GM12878 (cell line): ENCODE measurements around the gene STYXL2. TPM values are rescaled to one million over a fixed set of nuclear protein-coding genes. Genes with fewer than 3 reads are reported as not detected.

Experiments
- ATAC-seq: fragments of 200-7000 bp; cut with Tn5 transposase; 3 replicates; pipeline ENCODE4 v1.9.1; 2020; ENCODE audit warnings: mild to moderate bottlenecking, moderate library complexity
- BruUV-seq: library from RNA; stranded (reverse); fragments of 400-500 nt; replicated peaks from 2 replicates; lab custom pipeline; 2021; lab: Mats Ljungman, UMichigan
- CTCF ChIA-PET: fragments of 300-600 bp; sonication (Branson Sonifier 250); formaldehyde crosslinking; extraction: SDS; loops from one replicate; lab custom pipeline; 2021; ENCODE audit warnings: inconsistent platforms; lab: Yijun Ruan, JAX
- POLR2A ChIA-PET: fragments of 350-600 bp; formaldehyde crosslinking; extraction: SDS; loops from one replicate; lab custom pipeline; 2021; ENCODE audit warnings: inconsistent platforms; lab: Charles Lee
- RAD21 ChIA-PET: fragments of 300-600 bp; sonication (Branson Sonifier 250); formaldehyde crosslinking; loops from one replicate; lab custom pipeline; 2023; ENCODE audit warnings: antibody characterized with exemption; ENCODE audit not compliant: unreplicated experiment; lab: Charles Lee
- SMC1A ChIA-PET: fragments of 300-600 bp; sonication (Branson Sonifier 250); formaldehyde crosslinking; loops from one replicate; lab custom pipeline; 2023; ENCODE audit not compliant: unreplicated experiment, uncharacterized antibody; lab: Charles Lee
- DNase-seq: peaks from one replicate; pipeline ENCODE4 v3.0.0-alpha.2; 2011; ENCODE audit warnings: low read depth, low spot score
- FAIRE-seq: peaks from 3 replicates; lab custom pipeline; 2011; peaks lifted over from hg19 to GRCh38; lab: Jason Lieb, UNC
- H2AFZ ChIP-seq: 2 replicates; pipeline ENCODE4 v1.6.0; 2011; ENCODE audit warnings: low read depth, low read length, control low read depth; ENCODE audit not compliant: control insufficient read depth
- H3K27ac ChIP-seq: 2 replicates; pipeline ENCODE4 v1.5.1; 2011; ENCODE audit warnings: control low read depth; ENCODE audit not compliant: control insufficient read depth, insufficient read depth
- H3K27me3 ChIP-seq, 2 experiments: replicated peaks in 1 of 2; 2 replicates each; pipeline versions ENCODE4 v1.6.0 to v1.6.1; 2011; ENCODE audit warnings: low read length in 1 of 2; ENCODE audit not compliant: control insufficient read depth in 2 of 2, insufficient read depth in 2 of 2
- H3K36me3 ChIP-seq, 2 experiments: 2 replicates each; pipeline ENCODE4 v1.5.1; 2011; ENCODE audit warnings: low read length in 1 of 2; ENCODE audit not compliant: control insufficient read depth in 2 of 2, insufficient read depth in 2 of 2
- H3K4me1 ChIP-seq: 2 replicates; pipeline ENCODE4 v1.6.1; 2011; ENCODE audit warnings: mild to moderate bottlenecking, low read length, moderate library complexity, mixed read lengths; ENCODE audit not compliant: control insufficient read depth, insufficient read depth
- H3K4me2 ChIP-seq: 2 replicates; pipeline ENCODE4 v1.6.0; 2011; ENCODE audit warnings: control low read depth; ENCODE audit not compliant: control insufficient read depth, insufficient read depth
- H3K4me3 ChIP-seq: fragments of 200-600 bp; sonication (generic); 2 replicates; pipeline ENCODE4 v1.5.1; 2016
- H3K79me2 ChIP-seq: 2 replicates; pipeline ENCODE4 v1.6.0; 2011; ENCODE audit warnings: low read length; ENCODE audit not compliant: control insufficient read depth, insufficient read depth
- H3K9ac ChIP-seq: 2 replicates; pipeline ENCODE4 v1.8.0; 2011; ENCODE audit warnings: low read length, control low read depth, mixed read lengths; ENCODE audit not compliant: control insufficient read depth, insufficient read depth
- H3K9me3 ChIP-seq: replicated peaks from 3 replicates; pipeline ENCODE4 v1.5.1; 2011; ENCODE audit warnings: mild to moderate bottlenecking, low read length; ENCODE audit not compliant: control insufficient read depth, insufficient read depth
- H4K20me1 ChIP-seq: 2 replicates; pipeline ENCODE4 v1.6.0; 2011; ENCODE audit not compliant: control insufficient read depth, insufficient read depth
- FOS ChIP-seq: IDR thresholded peaks from 3 replicates; pipeline ENCODE4 v1.6.1; 2011; ENCODE audit warnings: borderline replicate concordance; ENCODE audit not compliant: insufficient read length; ENCODE audit errors: extremely low read depth
- MEF2B ChIP-seq: fragments of 450-650 bp; IDR thresholded peaks from 2 replicates; pipeline ENCODE4 v1.6.1; 2018; ENCODE audit warnings: mild to moderate bottlenecking, moderate library complexity; ENCODE audit not compliant: partially characterized antibody, poor library complexity, severe bottlenecking
- NBN ChIP-seq: fragments of 450-650 bp; IDR thresholded peaks from 2 replicates; pipeline ENCODE4 v1.6.1; 2016
- NFXL1 ChIP-seq: fragments of 450-650 bp; IDR thresholded peaks from 2 replicates; pipeline ENCODE4 v1.6.1; 2017; ENCODE audit warnings: antibody characterized with exemption, mild to moderate bottlenecking, borderline replicate concordance
- NFYA ChIP-seq: IDR thresholded peaks from 2 replicates; pipeline ENCODE4 v1.6.1; 2011; ENCODE audit warnings: low read depth, mild to moderate bottlenecking, low read length, improper control_type of control experiment, borderline replicate concordance
- NR2C2 ChIP-seq: IDR thresholded peaks from 2 replicates; pipeline ENCODE4 v1.6.1; 2011; ENCODE audit warnings: borderline replicate concordance, low read depth; ENCODE audit not compliant: control insufficient read depth, insufficient read length
- PAX5 ChIP-seq: IDR thresholded peaks from 2 replicates; pipeline ENCODE4 v1.6.1; 2011; ENCODE audit warnings: low read depth, low read length, borderline replicate concordance
- PML ChIP-seq: IDR thresholded peaks from 2 replicates; pipeline ENCODE4 v1.6.1; 2012; ENCODE audit warnings: low read length, inconsistent platforms
- POLR2AphosphoS5 ChIP-seq: IDR thresholded peaks from 2 replicates; pipeline ENCODE4 v1.6.1; 2011; ENCODE audit warnings: mild to moderate bottlenecking, low read length, inconsistent platforms
- WRNIP1 ChIP-seq: IDR thresholded peaks from 2 replicates; pipeline ENCODE4 v1.6.1; 2011; ENCODE audit warnings: low read depth, low read length, improper control_type of control experiment, borderline replicate concordance
- ZNF274 ChIP-seq: IDR thresholded peaks from one replicate; pipeline ENCODE4 v1.8.0; 2011; ENCODE audit not compliant: insufficient read length, insufficient read depth
- ZNF622 ChIP-seq: fragments of 450-650 bp; IDR thresholded peaks from 2 replicates; pipeline ENCODE4 v1.6.1; 2017; ENCODE audit warnings: mild to moderate bottlenecking, inconsistent platforms
- WGBS: methylation state at CpG from one replicate; pipeline ENCODE4 v1.1.6; 2016; ENCODE audit warnings: low lambda C conversion rate; ENCODE audit not compliant: insufficient replicate concordance, insufficient coverage; ENCODE audit errors: missing lambda C conversion rate; 5-methylcytosine and 5-hydroxymethylcytosine counted together
- in situ Hi-C: fragments of 300-500 bp; cut with MboI; formaldehyde crosslinking; loops from 9 replicates; pipeline ENCODE4 v1.14.3; 2018; ENCODE audit warnings: mixed read lengths
- intact Hi-C: fragments of 100-400 bp; cut with micrococcal nuclease; formaldehyde crosslinking; loops from one replicate; pipeline ENCODE4 v1.14.2; 2022; ENCODE audit not compliant: unreplicated experiment
- polyA plus RNA-seq, 11 experiments: library from polyadenylated mRNA; depleted of rRNA in 4 of 11; unstranded in 6 of 11; stranded (reverse) in 5 of 11; fragments of >200 nt; fragmentation: Nextera tagmentation in 4 of 11; fragmentation: Illumina TruSeq in 1 of 11; extraction: Ambion mirVana in 4 of 11; extraction: Trizol in 1 of 11; gene quantifications; 1 replicate in 1 of 11; 2 replicates in 10 of 11; pipeline versions ENCODE4 v1.2.1 to v1.2.3, GENCODE V29; 2011 to 2016; ENCODE audit warnings: inconsistent platforms in 2 of 11, missing spikeins in 2 of 11, low read depth in 1 of 11
- total RNA-seq, 4 experiments: library from RNA; depleted of rRNA in 3 of 4; stranded (reverse); fragments of >200 nt in 3 of 4; fragmentation: Illumina TruSeq in 1 of 4; extraction: Trizol in 1 of 4; gene quantifications; 2 replicates each; pipeline versions ENCODE4 v1.2.1 to v1.2.3, GENCODE V29; 2013 to 2021
- TF ChIP-seq, protein P1 (sequence below): IDR thresholded peaks from 2 replicates; pipeline ENCODE4 v1.6.1; 2012; ENCODE audit warnings: low read length, inconsistent platforms
- TF ChIP-seq, protein P2 (sequence below): fragments of 450-650 bp; IDR thresholded peaks from 2 replicates; pipeline ENCODE4 v1.6.1; 2017; ENCODE audit warnings: mild to moderate bottlenecking, moderate library complexity

STYXL2 gene
- total and polyA plus RNA-seq, 10 of the 15 experiments (the other 5 are each of a cell fraction or from before 2014, with no cell fraction given): under 0.01 to 0.08 (median 0.03) TPM; not detected in 7

DNA sequence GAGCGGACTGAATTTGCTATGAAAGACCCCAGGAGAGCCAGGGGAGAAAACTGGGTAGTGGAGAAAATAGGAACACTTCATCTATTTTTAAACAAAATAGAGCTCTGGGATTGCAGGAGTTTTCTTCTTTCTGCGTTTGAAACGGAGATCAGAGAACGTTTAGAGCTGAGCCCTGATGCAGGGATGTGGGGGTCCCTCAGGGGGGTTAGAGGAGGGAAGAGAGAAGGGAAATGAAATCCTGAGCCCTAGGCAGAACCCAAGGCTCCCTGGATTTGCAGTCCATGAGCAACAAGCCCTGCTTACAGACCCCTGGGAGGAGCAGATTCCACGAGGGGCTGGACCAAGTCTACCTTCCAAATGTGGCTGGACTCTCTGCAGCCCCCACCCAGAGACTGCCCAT lies 21.8 kb downstream of the STYXL2 start:
- no peak overlapping the region for H2AFZ ChIP-seq
- no peak overlapping the region for H3K4me3 ChIP-seq
- SMC1A ChIA-PET: interaction anchor here (0.9 to 2.6 kb wide), 3 partner anchors 10 to 49 kb away, joined by 4 to 15 read pairs (median 4); partner anchors contain the start of gene STYXL2
- H3K9me3 ChIP-seq: no peaks in the 10 kb centered on the region; the same call in 2 of the 3 replicates
- no peak for DNase-seq
- H3K27ac ChIP-seq: no peak overlapping the region
- CTCF ChIA-PET: interaction anchor here (1.3 to 1.9 kb wide), 2 partner anchors 23 to 206 kb away, joined by 3 to 4 read pairs; no protein-coding TSS in a partner anchor
- RAD21 ChIA-PET: interaction anchor here (1.4 kb wide), 1 partner anchor 11 kb away, joined by 4 read pairs; no protein-coding TSS in a partner anchor
- no peak for ATAC-seq
- no peaks in the 10 kb centered on the region for H4K20me1 ChIP-seq
- FAIRE-seq: no peak
- WGBS: 40% methylated on average over 5 of the region's 5 CpGs
- POLR2A ChIA-PET: no interaction called here
- BruUV-seq: no TSS peak
- H3K4me2 ChIP-seq: no peak overlapping the region
- H3K9ac ChIP-seq: no peak overlapping the region
- H3K4me1 ChIP-seq: no peaks in the 10 kb centered on the region
- H3K36me3 ChIP-seq: no peaks in the 10 kb centered on the region
- in situ Hi-C loops: no loop called here
- intact Hi-C loops: no loop called here
- H3K79me2 ChIP-seq: no peaks in the 10 kb centered on the region
- TF ChIP-seq WRNIP1 (no peak), ZNF274 (no peak), NFYA (no peak), ZNF622 (no peak), PML (no peak), POLR2AphosphoS5 (no peak), PAX5 (no peak), NFXL1 (no peak), NBN (no peak), NR2C2 (no peak), FOS (no peak), MEF2B (no peak)
- TF ChIP-seq, protein P1, sequence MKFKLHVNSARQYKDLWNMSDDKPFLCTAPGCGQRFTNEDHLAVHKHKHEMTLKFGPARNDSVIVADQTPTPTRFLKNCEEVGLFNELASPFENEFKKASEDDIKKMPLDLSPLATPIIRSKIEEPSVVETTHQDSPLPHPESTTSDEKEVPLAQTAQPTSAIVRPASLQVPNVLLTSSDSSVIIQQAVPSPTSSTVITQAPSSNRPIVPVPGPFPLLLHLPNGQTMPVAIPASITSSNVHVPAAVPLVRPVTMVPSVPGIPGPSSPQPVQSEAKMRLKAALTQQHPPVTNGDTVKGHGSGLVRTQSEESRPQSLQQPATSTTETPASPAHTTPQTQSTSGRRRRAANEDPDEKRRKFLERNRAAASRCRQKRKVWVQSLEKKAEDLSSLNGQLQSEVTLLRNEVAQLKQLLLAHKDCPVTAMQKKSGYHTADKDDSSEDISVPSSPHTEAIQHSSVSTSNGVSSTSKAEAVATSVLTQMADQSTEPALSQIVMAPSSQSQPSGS: no peak
- TF ChIP-seq, protein P2, sequence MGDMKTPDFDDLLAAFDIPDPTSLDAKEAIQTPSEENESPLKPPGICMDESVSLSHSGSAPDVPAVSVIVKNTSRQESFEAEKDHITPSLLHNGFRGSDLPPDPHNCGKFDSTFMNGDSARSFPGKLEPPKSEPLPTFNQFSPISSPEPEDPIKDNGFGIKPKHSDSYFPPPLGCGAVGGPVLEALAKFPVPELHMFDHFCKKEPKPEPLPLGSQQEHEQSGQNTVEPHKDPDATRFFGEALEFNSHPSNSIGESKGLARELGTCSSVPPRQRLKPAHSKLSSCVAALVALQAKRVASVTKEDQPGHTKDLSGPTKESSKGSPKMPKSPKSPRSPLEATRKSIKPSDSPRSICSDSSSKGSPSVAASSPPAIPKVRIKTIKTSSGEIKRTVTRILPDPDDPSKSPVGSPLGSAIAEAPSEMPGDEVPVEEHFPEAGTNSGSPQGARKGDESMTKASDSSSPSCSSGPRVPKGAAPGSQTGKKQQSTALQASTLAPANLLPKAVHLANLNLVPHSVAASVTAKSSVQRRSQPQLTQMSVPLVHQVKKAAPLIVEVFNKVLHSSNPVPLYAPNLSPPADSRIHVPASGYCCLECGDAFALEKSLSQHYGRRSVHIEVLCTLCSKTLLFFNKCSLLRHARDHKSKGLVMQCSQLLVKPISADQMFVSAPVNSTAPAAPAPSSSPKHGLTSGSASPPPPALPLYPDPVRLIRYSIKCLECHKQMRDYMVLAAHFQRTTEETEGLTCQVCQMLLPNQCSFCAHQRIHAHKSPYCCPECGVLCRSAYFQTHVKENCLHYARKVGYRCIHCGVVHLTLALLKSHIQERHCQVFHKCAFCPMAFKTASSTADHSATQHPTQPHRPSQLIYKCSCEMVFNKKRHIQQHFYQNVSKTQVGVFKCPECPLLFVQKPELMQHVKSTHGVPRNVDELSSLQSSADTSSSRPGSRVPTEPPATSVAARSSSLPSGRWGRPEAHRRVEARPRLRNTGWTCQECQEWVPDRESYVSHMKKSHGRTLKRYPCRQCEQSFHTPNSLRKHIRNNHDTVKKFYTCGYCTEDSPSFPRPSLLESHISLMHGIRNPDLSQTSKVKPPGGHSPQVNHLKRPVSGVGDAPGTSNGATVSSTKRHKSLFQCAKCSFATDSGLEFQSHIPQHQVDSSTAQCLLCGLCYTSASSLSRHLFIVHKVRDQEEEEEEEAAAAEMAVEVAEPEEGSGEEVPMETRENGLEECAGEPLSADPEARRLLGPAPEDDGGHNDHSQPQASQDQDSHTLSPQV: no peak
- no peaks in the 10 kb centered on the region; a peak in 1 of 4 replicates for H3K27me3 ChIP-seq
